DND-41 (cell line): Measurements from ENCODE around the gene FIGLA.

ENCODE experiments used
- ATAC-seq: fragments of 200-7000 bp; cut with Tn5 transposase; 3 replicates; pipeline ENCODE4 v1.9.1; 2021; ENCODE audit warnings: low read depth; ENCODE audit not compliant: insufficient read depth
- DNase-seq: peaks from one replicate; pipeline ENCODE4 v3.0.0-alpha.2; 2020
- H2AFZ ChIP-seq: 2 replicates; pipeline ENCODE4 v1.6.0; 2012; ENCODE audit warnings: low read depth, low read length
- H3K27ac ChIP-seq: 2 replicates; pipeline ENCODE4 v1.5.1; 2012; ENCODE audit warnings: low read length, inconsistent platforms
- H3K27me3 ChIP-seq: fragments of 200-600 bp; sonication (generic); 2 replicates; pipeline ENCODE4 v1.6.0; 2012; ENCODE audit warnings: low read length, mild to moderate bottlenecking, inconsistent platforms; ENCODE audit not compliant: insufficient read depth, poor library complexity
- H3K36me3 ChIP-seq: 2 replicates; pipeline ENCODE4 v1.5.1; 2012; ENCODE audit warnings: low read length, inconsistent platforms; ENCODE audit not compliant: insufficient read depth
- H3K4me1 ChIP-seq: 2 replicates; pipeline ENCODE4 v1.5.1; 2012; ENCODE audit warnings: mild to moderate bottlenecking, low read length; ENCODE audit not compliant: insufficient read depth
- H3K4me2 ChIP-seq: 2 replicates; pipeline ENCODE4 v1.6.0; 2012; ENCODE audit warnings: mild to moderate bottlenecking, moderate library complexity, low read length, inconsistent platforms; ENCODE audit not compliant: insufficient read depth
- H3K4me3 ChIP-seq, 2 experiments: fragments of 200-600 bp in 1 of 2; shearing (Covaris generic) in 1 of 2; 2 replicates each; pipeline ENCODE4 v1.5.1; 2012 to 2016; ENCODE audit warnings: inconsistent platforms in 2 of 2, low read length in 2 of 2, mild to moderate bottlenecking in 2 of 2, low read depth in 1 of 2, moderate library complexity in 1 of 2
- H3K79me2 ChIP-seq: 2 replicates; pipeline ENCODE4 v1.6.0; 2012; ENCODE audit warnings: low read length, inconsistent platforms; ENCODE audit not compliant: insufficient read depth
- H3K9ac ChIP-seq: 2 replicates; pipeline ENCODE4 v1.6.0; 2012; ENCODE audit warnings: low read depth, mild to moderate bottlenecking, inconsistent platforms, low read length, moderate library complexity
- H3K9me3 ChIP-seq: 2 replicates; pipeline ENCODE4 v1.5.1; 2012; ENCODE audit warnings: low read length, moderate library complexity, mild to moderate bottlenecking, inconsistent platforms; ENCODE audit not compliant: insufficient read depth, severe bottlenecking
- H4K20me1 ChIP-seq: 2 replicates; pipeline ENCODE4 v1.6.0; 2012; ENCODE audit warnings: low read length; ENCODE audit not compliant: insufficient read depth
- CTCF ChIP-seq: IDR thresholded peaks from 2 replicates; pipeline ENCODE4 v1.5.1; 2012; ENCODE audit warnings: borderline replicate concordance, low read length, moderate library complexity, mild to moderate bottlenecking; ENCODE audit not compliant: poor library complexity, severe bottlenecking; ENCODE audit errors: extremely low read depth
- EZH2 ChIP-seq: IDR thresholded peaks from 3 replicates; pipeline ENCODE4 v1.6.1; 2012; ENCODE audit warnings: borderline replicate concordance, low read depth, mild to moderate bottlenecking, moderate library complexity, low read length, inconsistent platforms; ENCODE audit not compliant: severe bottlenecking

Gene FIGLA

GRCh38 chr2:70834881-70835280 lies 44.4 kb upstream of the FIGLA start:
- Histone ChIP-seq H3K4me3 (no peak overlapping the region), H3K36me3 (no peaks in the 10 kb centered on the region), H3K27ac (no peak overlapping the region), H3K9ac (no peak overlapping the region), H3K4me1 (no peaks in the 10 kb centered on the region), H3K27me3 (peaks cover 5% of the 10 kb centered on the region), H4K20me1 (peaks cover 2% of the 10 kb centered on the region; the same call in 1 of the 2 replicates), H3K79me2 (no peaks in the 10 kb centered on the region), H3K9me3 (no peaks in the 10 kb centered on the region), H2AFZ (no peak overlapping the region), H3K4me2 (no peak overlapping the region)
- DNase-seq (no peak), ATAC-seq (no peak)
- TF ChIP-seq EZH2 (no peak), CTCF (no peak)

GRCh38 chr2:70834106-70834505 lies 43.7 kb upstream of the FIGLA start:
- no peaks in the 10 kb centered on the region for H3K79me2 ChIP-seq

GRCh38 chr2:70833246-70833645 lies 42.8 kb upstream of the FIGLA start:
- H3K9me3 ChIP-seq = no peaks in the 10 kb centered on the region
- no peak for DNase-seq
- H3K79me2 ChIP-seq = no peaks in the 10 kb centered on the region
- H2AFZ ChIP-seq = no peak overlapping the region
- H3K27me3 ChIP-seq = peaks cover 7% of the 10 kb centered on the region
- no peak overlapping the region for H3K4me2 ChIP-seq
- no peak for ATAC-seq
- H3K36me3 ChIP-seq = no peaks in the 10 kb centered on the region
- no peak overlapping the region for H3K27ac ChIP-seq
- no peaks in the 10 kb centered on the region for H3K4me1 ChIP-seq
- H3K4me3 ChIP-seq = no peak overlapping the region
- peaks cover 2% of the 10 kb centered on the region; the same call in 1 of the 2 replicates for H4K20me1 ChIP-seq
- H3K9ac ChIP-seq = no peak overlapping the region
- no peak for TF ChIP-seq EZH2
- no peak for TF ChIP-seq CTCF

More at GRCh38 chr2:70834106-70834505, 43.7 kb upstream of the FIGLA start:
- DNase-seq (no peak), ATAC-seq (no peak)
- Histone ChIP-seq H2AFZ (no peak overlapping the region), H3K9ac (no peak overlapping the region), H3K4me1 (no peaks in the 10 kb centered on the region), H3K36me3 (no peaks in the 10 kb centered on the region), H3K27me3 (peaks cover 5% of the 10 kb centered on the region), H3K9me3 (no peaks in the 10 kb centered on the region), H3K4me2 (no peak overlapping the region), H4K20me1 (peaks cover 2% of the 10 kb centered on the region; the same call in 1 of the 2 replicates), H3K27ac (no peak overlapping the region), H3K4me3 (no peak overlapping the region)
- no peak for TF ChIP-seq EZH2

GRCh38 chr2:70832386-70832785 lies 41.9 kb upstream of the FIGLA start:
- Histone ChIP-seq H3K36me3 (no peaks in the 10 kb centered on the region), H3K4me2 (no peak overlapping the region), H3K27me3 (peaks cover 10% of the 10 kb centered on the region), H3K4me3 (no peak overlapping the region), H3K9ac (no peak overlapping the region), H3K27ac (no peak overlapping the region), H2AFZ (no peak overlapping the region), H3K4me1 (no peaks in the 10 kb centered on the region), H3K79me2 (no peaks in the 10 kb centered on the region), H3K9me3 (no peaks in the 10 kb centered on the region), H4K20me1 (peaks cover 2% of the 10 kb centered on the region; the same call in 1 of the 2 replicates)
- DNase-seq (no peak), ATAC-seq (no peak)
- TF ChIP-seq CTCF (no peak), EZH2 (no peak)
